Measurements from ENCODE around the gene NPHS1. TPM values are rescaled to one million over a fixed set of nuclear protein-coding genes. Genes with fewer than 3 reads are reported as not detected.

The NPHS1 gene
- total and polyA plus RNA-seq, 9 of the 15 experiments (the other 6 are each of a cell fraction or from before 2014, with no cell fraction given) = 0.01 to 0.28 (median 0.14) TPM; not detected in 5

GRCh38 chr19:35828692-35829301 lies 23.5 kb downstream of the NPHS1 start (continued):
- TF ChIP-seq ZNF609 (CRISPR knock-in tag; IDR thresholded peaks at IDR 0.05; ENCODE audit: borderline replicate concordance) = no peak
- TF ChIP-seq AFF1 (IDR thresholded peaks at IDR 0.05; ENCODE audit: low read depth in 1 of 2, partially characterized antibody in 2 of 2) = peak in 1 of 2 experiments; percentile 96
- TF ChIP-seq EWSR1 (IDR thresholded peaks at IDR 0.05; ENCODE audit: borderline replicate concordance, low read depth, partially characterized antibody) = no peak
- peak; percentile 60; the same call in 1 of the 2 replicates for TF ChIP-seq GABPB1 (CRISPR knock-in tag; IDR thresholded peaks at IDR 0.05)
- TF ChIP-seq HDAC1 (IDR thresholded peaks at IDR 0.05) = peak in 1 of 2 experiments; percentile 81; a peak in 2 of 4 replicates
- TF ChIP-seq TAF7 (tag; IDR thresholded peaks at IDR 0.05) = no peak
- TF ChIP-seq CEBPB (tag; IDR thresholded peaks at IDR 0.05) = no peak
- TF ChIP-seq BRCA1 (IDR thresholded peaks at IDR 0.05) = no peak
- TF ChIP-seq BRCA1 (CRISPR knock-in tag; IDR thresholded peaks at IDR 0.05) = no peak
- no peak for TF ChIP-seq ZC3H4 (CRISPR knock-in tag; IDR thresholded peaks at IDR 0.05; ENCODE audit: borderline replicate concordance)
- no peak for TF ChIP-seq MEF2D (tag; conservative IDR thresholded peaks at IDR 0.05; ENCODE audit: low read depth)
- peak; percentile 97 for TF ChIP-seq ATF6 (CRISPR knock-in tag; IDR thresholded peaks at IDR 0.05)
- TF ChIP-seq, protein P1, sequence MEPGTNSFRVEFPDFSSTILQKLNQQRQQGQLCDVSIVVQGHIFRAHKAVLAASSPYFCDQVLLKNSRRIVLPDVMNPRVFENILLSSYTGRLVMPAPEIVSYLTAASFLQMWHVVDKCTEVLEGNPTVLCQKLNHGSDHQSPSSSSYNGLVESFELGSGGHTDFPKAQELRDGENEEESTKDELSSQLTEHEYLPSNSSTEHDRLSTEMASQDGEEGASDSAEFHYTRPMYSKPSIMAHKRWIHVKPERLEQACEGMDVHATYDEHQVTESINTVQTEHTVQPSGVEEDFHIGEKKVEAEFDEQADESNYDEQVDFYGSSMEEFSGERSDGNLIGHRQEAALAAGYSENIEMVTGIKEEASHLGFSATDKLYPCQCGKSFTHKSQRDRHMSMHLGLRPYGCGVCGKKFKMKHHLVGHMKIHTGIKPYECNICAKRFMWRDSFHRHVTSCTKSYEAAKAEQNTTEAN (CRISPR knock-in tag; IDR thresholded peaks at IDR 0.05) = no peak

Data from K562 (cell line).